GM21786 (cell line): ENCODE results near the gene GPR89B.
"Not testable (repeated sequence)": the region's sequence is repeated elsewhere in the genome, so short reads cannot be mapped to it uniquely, and the experiment has no call there.

Experiments
- ATAC-seq: cut with Tn5 transposase; IDR thresholded peaks from one replicate; pipeline ENCODE4 v1.9.1; 2021; ENCODE audit not compliant: unreplicated experiment

The GPR89B gene

GRCh38 chr1:148027004-148027403, 98.8 kb downstream of the GPR89B start:
- ATAC-seq = not testable (repeated sequence)

GRCh38 chr1:148032247-148032646, 104.0 kb downstream of the GPR89B start:
- not testable (repeated sequence) for ATAC-seq

- ATAC-seq = not testable (repeated sequence)
These were observed 104.5 kb downstream of the GPR89B start for GRCh38 chr1:148032690-148033089.

GRCh38 chr1:148033147-148033546, 104.9 kb downstream of the GPR89B start:
- ATAC-seq = not testable (repeated sequence)

GRCh38 chr1:148037850-148038461, 109.7 kb downstream of the GPR89B start:
- peak; percentile 6 for ATAC-seq

GRCh38 chr1:148038462-148039333, 110.5 kb downstream of the GPR89B start:
- ATAC-seq = peak; percentile 77
